Neutrophil (primary cell): ENCODE results near the gene FBXW7.

ENCODE experiments used
- H3K27ac ChIP-seq: fragments of 200-600 bp; sonication (generic); 2 replicates; pipeline ENCODE4 v1.5.1; 2016; ENCODE audit warnings: mild to moderate bottlenecking, moderate library complexity
- H3K27me3 ChIP-seq: fragments of 200-600 bp; sonication (generic); 2 replicates; pipeline ENCODE4 v1.6.0; 2016; ENCODE audit warnings: mild to moderate bottlenecking
- H3K36me3 ChIP-seq: fragments of 200-600 bp; sonication (generic); 2 replicates; pipeline ENCODE4 v1.5.1; 2017
- H3K4me1 ChIP-seq, 2 experiments: fragments of 200-600 bp in 1 of 2; sonication (generic) in 1 of 2; 1 replicate in 1 of 2; 2 replicates in 1 of 2; pipeline versions ENCODE4 v1.5.1 to v1.6.1; 2013 to 2016; ENCODE audit warnings: low read depth in 1 of 2, low read length in 1 of 2, mild to moderate bottlenecking in 1 of 2, moderate library complexity in 1 of 2; ENCODE audit not compliant: control insufficient read depth in 1 of 2, insufficient read depth in 1 of 2
- H3K4me3 ChIP-seq, 2 experiments: fragments of 200-600 bp in 1 of 2; sonication (generic) in 1 of 2; 1 replicate in 1 of 2; 2 replicates in 1 of 2; pipeline ENCODE4 v1.5.1; 2013 to 2016; ENCODE audit warnings: low read depth in 1 of 2, low read length in 1 of 2, mild to moderate bottlenecking in 1 of 2, moderate library complexity in 1 of 2
- H3K9me3 ChIP-seq: fragments of 200-600 bp; sonication (generic); 2 replicates; pipeline ENCODE4 v1.5.1; 2016
- TF ChIP-seq, protein P1 (sequence below): fragments of 200-600 bp; sonication (generic); IDR thresholded peaks from 2 replicates; pipeline ENCODE4 v1.5.1; 2016; ENCODE audit warnings: antibody characterized with exemption

The FBXW7 gene

DNA sequence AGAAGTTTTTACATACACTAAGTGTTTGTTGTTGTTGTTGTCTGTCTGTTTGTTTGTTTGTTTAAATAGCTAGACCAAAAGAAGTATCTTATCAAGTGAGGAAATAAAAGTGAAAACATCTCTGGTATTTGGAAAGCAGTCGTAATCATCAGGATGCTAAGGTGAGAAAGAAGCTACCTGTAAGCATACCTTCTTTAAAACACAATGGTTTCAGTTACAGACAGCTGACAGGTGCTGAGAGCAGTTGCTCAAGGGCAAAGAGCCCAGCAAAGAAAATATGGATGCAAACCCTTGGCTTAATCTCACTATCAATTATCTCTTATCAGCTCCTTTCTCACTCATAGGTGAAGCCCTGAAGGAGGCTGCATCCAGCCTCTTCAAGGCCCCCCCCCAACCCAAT is 42.8 kb upstream of the FBXW7 start:
- TF ChIP-seq, protein P1, sequence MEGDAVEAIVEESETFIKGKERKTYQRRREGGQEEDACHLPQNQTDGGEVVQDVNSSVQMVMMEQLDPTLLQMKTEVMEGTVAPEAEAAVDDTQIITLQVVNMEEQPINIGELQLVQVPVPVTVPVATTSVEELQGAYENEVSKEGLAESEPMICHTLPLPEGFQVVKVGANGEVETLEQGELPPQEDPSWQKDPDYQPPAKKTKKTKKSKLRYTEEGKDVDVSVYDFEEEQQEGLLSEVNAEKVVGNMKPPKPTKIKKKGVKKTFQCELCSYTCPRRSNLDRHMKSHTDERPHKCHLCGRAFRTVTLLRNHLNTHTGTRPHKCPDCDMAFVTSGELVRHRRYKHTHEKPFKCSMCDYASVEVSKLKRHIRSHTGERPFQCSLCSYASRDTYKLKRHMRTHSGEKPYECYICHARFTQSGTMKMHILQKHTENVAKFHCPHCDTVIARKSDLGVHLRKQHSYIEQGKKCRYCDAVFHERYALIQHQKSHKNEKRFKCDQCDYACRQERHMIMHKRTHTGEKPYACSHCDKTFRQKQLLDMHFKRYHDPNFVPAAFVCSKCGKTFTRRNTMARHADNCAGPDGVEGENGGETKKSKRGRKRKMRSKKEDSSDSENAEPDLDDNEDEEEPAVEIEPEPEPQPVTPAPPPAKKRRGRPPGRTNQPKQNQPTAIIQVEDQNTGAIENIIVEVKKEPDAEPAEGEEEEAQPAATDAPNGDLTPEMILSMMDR: no peak

DNA sequence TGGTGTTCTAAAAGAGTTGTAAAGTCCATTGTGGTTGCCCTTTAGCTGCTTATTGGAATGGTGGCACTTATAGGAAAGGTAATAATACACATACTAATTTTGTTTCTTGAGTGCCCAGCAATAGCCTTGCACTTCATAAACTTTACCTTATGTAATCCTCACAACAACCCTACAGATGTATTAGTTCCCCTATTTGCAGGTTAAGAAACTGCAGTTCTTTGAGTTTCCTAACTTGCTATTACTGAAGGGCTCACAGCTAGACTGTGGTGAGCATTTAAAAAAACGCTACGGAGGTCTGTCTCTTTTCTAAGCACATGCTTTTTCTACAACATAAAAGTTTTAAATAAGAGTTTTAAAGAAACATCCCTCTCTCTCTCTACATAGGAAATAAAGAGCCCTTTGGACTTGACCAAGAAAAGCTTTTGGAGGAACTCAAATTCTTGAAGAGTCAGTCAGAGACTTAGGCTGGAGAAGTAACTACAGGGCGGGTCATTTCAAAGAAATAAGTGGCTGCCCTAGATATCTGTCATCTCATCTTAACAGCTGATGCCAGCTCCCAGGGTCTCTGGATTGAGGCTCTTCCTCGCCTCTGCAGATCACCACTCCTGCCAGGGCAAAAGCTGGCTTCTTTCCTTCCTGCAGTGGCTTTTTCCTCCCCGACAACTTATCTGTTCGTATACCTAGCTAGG is 42.0 kb upstream of the FBXW7 start:
- H3K9me3 ChIP-seq: no peaks in the 10 kb centered on the region
- peak overlapping the region; percentile 65 for H3K27ac ChIP-seq
- peaks cover 23 to 26% of the 10 kb centered on the region in 2 experiments for H3K4me1 ChIP-seq
- TF ChIP-seq, protein P1: no peak
- peaks cover 16% of the 10 kb centered on the region for H3K27me3 ChIP-seq
- H3K36me3 ChIP-seq: no peaks in the 10 kb centered on the region
- H3K4me3 ChIP-seq: peak overlapping the region in 1 of 2 experiments; percentile 12

More for the DNA sequence above, 42.8 kb upstream of the FBXW7 start:
- H3K4me1 ChIP-seq: peaks cover 18 to 21% of the 10 kb centered on the region in 2 experiments
- no peaks in the 10 kb centered on the region for H3K9me3 ChIP-seq
- no peak overlapping the region for H3K27ac ChIP-seq
- H3K36me3 ChIP-seq: no peaks in the 10 kb centered on the region
- no peak overlapping the region for H3K4me3 ChIP-seq
- H3K27me3 ChIP-seq: peaks cover 14% of the 10 kb centered on the region

- peaks cover 22% of the 10 kb centered on the region for H3K27me3 ChIP-seq
- H3K4me1 ChIP-seq: peaks cover 32 to 36% of the 10 kb centered on the region in 2 experiments
- TF ChIP-seq, protein P1: no peak
- no peak overlapping the region for H3K27ac ChIP-seq
- H3K4me3 ChIP-seq: no peak overlapping the region
- H3K9me3 ChIP-seq: no peaks in the 10 kb centered on the region
- no peaks in the 10 kb centered on the region for H3K36me3 ChIP-seq
These were observed 39.6 kb upstream of the FBXW7 start for GRCh38 chr4:152575533-152575932.

- no peak overlapping the region for H3K4me3 ChIP-seq
- H3K9me3 ChIP-seq: no peaks in the 10 kb centered on the region
- H3K27ac ChIP-seq: no peak overlapping the region
- H3K27me3 ChIP-seq: peaks cover 22% of the 10 kb centered on the region
- H3K4me1 ChIP-seq: peaks cover 32 to 34% of the 10 kb centered on the region in 2 experiments
- H3K36me3 ChIP-seq: no peaks in the 10 kb centered on the region
- TF ChIP-seq, protein P1: no peak
These were observed 38.0 kb upstream of the FBXW7 start for GRCh38 chr4:152573861-152574260.

GRCh38 chr4:152572417-152573086 is 36.7 kb upstream of the FBXW7 start:
- TF ChIP-seq, protein P1: no peak
- peak overlapping the region; percentile 20 to 29 for H3K4me3 ChIP-seq
- H3K27ac ChIP-seq: peak overlapping the region; percentile 68
- H3K27me3 ChIP-seq: peaks cover 22% of the 10 kb centered on the region
- H3K4me1 ChIP-seq: peaks cover 21% of the 10 kb centered on the region in 2 experiments
- no peaks in the 10 kb centered on the region for H3K9me3 ChIP-seq
- no peaks in the 10 kb centered on the region for H3K36me3 ChIP-seq
